OCI-LY7 (cell line): ENCODE data around the gene CACNA1I. TPM values are rescaled to one million over a fixed set of nuclear protein-coding genes. Genes with fewer than 3 reads are reported as not detected.
A peak's percentile ranks its signal among the peaks of the same experiment; 100 is the strongest.

Experiments
- BruUV-seq: library from RNA; stranded (reverse); fragments of 400-500 nt; replicated peaks from 2 replicates; lab custom pipeline; 2021; lab: Mats Ljungman, UMichigan
- CTCF ChIA-PET: fragments of 300-600 bp; sonication (Branson Sonifier 250); formaldehyde crosslinking; loops from one replicate; lab custom pipeline; 2022; ENCODE audit warnings: antibody characterized with exemption; ENCODE audit not compliant: unreplicated experiment; lab: Charles Lee
- POLR2A ChIA-PET: fragments of 300-600 bp; sonication (Branson Sonifier 250); formaldehyde crosslinking; loops from one replicate; lab custom pipeline; 2022; ENCODE audit warnings: antibody characterized with exemption; lab: Charles Lee
- DNase-seq: peaks from one replicate; pipeline ENCODE4 v3.0.0-alpha.2; 2015; ENCODE audit warnings: low spot score
- H2AFZ ChIP-seq: fragments of 200-600 bp; sonication (generic), shearing (Covaris generic); 2 replicates; pipeline ENCODE4 v1.6.1; 2014; ENCODE audit warnings: mild to moderate bottlenecking, antibody characterized with exemption, low read length, moderate library complexity
- H3K27ac ChIP-seq: fragments of 200-600 bp; sonication (generic); 2 replicates; pipeline ENCODE4 v1.5.1; 2014; ENCODE audit warnings: mixed run types, low read depth, mild to moderate bottlenecking, moderate library complexity, low read length, inconsistent platforms; ENCODE audit not compliant: poor library complexity, severe bottlenecking
- H3K36me3 ChIP-seq: fragments of 200-600 bp; sonication (generic); 2 replicates; pipeline ENCODE4 v1.6.1; 2014; ENCODE audit warnings: mild to moderate bottlenecking, antibody characterized with exemption, low read length, moderate library complexity, mixed read lengths; ENCODE audit not compliant: insufficient read depth
- H3K4me1 ChIP-seq: fragments of 200-600 bp; sonication (generic); 2 replicates; pipeline ENCODE4 v1.5.1; 2014; ENCODE audit warnings: mild to moderate bottlenecking, low read length; ENCODE audit not compliant: insufficient read depth, poor library complexity, severe bottlenecking
- H3K4me2 ChIP-seq: fragments of 200-600 bp; sonication (generic); 2 replicates; pipeline ENCODE4 v1.6.1; 2014; ENCODE audit warnings: mild to moderate bottlenecking, low read length
- H3K4me3 ChIP-seq: fragments of 200-600 bp; sonication (generic); 2 replicates; pipeline ENCODE4 v1.5.1; 2014; ENCODE audit warnings: mild to moderate bottlenecking, low read depth, low read length; ENCODE audit not compliant: poor library complexity, severe bottlenecking
- H3K79me2 ChIP-seq: fragments of 200-600 bp; sonication (generic); 2 replicates; pipeline ENCODE4 v1.6.1; 2016; ENCODE audit warnings: low read depth, mild to moderate bottlenecking, low read length, moderate library complexity, mixed read lengths; ENCODE audit not compliant: insufficient read depth
- H3K9me2 ChIP-seq: fragments of 200-600 bp; sonication (generic); 2 replicates; pipeline ENCODE4 v1.6.1; 2016; ENCODE audit warnings: mild to moderate bottlenecking, low read length, mixed read lengths; ENCODE audit not compliant: insufficient read depth
- H3K9me3 ChIP-seq: fragments of 200-600 bp; sonication (generic); 2 replicates; pipeline ENCODE4 v1.6.1; 2014; ENCODE audit warnings: mild to moderate bottlenecking, mixed run types, low read length, mixed read lengths
- H4K20me1 ChIP-seq: fragments of 200-600 bp; sonication (generic); 2 replicates; pipeline ENCODE4 v1.6.1; 2014; ENCODE audit warnings: mild to moderate bottlenecking, antibody characterized with exemption, low read length, moderate library complexity, mixed read lengths; ENCODE audit not compliant: insufficient read depth
- EZH2phosphoT487 ChIP-seq: fragments of 200-600 bp; sonication (generic); IDR thresholded peaks from 2 replicates; pipeline ENCODE4 v1.6.1; 2018; ENCODE audit warnings: low read depth, borderline replicate concordance, mild to moderate bottlenecking, mixed run types, antibody characterized with exemption, low read length, moderate library complexity, mixed read lengths
- intact Hi-C: fragments of 100-400 bp; cut with micrococcal nuclease; formaldehyde crosslinking; loops from one replicate; pipeline ENCODE4 v1.10.0; 2022; ENCODE audit not compliant: unreplicated experiment
- total RNA-seq, 2 experiments: library from RNA; depleted of rRNA in 1 of 2; stranded (reverse); fragments of >200 nt in 1 of 2; shearing (Covaris generic) in 1 of 2; gene quantifications; 2 replicates each; pipeline ENCODE4 v1.2.3, GENCODE V29; 2014 to 2022
- TF ChIP-seq, protein P1 (sequence below): fragments of 200-600 bp; sonication (generic); conservative IDR thresholded peaks from 2 replicates; pipeline ENCODE4 v1.5.1; 2014; ENCODE audit warnings: mild to moderate bottlenecking, antibody characterized with exemption, low read length, moderate library complexity, mixed read lengths

CACNA1I gene
- total RNA-seq, 2 experiments from 2014 or later = 0.03 TPM; not detected in 1

DNA sequence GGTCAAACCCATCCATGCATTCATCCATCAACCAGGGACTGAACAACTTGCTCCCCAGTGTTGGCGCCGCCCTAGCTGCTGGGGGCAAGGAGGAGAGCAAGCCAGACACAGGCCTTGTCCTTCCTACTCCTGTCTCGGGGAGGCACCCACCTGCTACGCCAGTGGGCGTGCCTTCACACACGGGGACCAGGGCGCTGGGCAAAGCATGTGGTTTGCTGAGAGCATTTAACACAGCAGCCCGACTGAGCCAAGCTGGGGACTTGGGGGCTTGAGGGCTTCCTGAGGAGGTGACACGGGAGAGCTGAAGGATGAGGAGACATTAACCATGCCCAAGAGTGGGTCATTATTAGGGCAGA lies 30.6 kb downstream of the CACNA1I start:
- Histone ChIP-seq H3K79me2 (no peaks in the 10 kb centered on the region), H3K9me3 (no peaks in the 10 kb centered on the region), H3K9me2 (no peaks in the 10 kb centered on the region), H4K20me1 (no peaks in the 10 kb centered on the region), H3K4me2 (peak overlapping the region; percentile 50), H3K36me3 (no peaks in the 10 kb centered on the region), H2AFZ (peak overlapping the region; percentile 81; the same call in 1 of the 2 replicates), H3K4me3 (no peak overlapping the region), H3K4me1 (peaks cover 34% of the 10 kb centered on the region), H3K27ac (peak overlapping the region; percentile 19)
- ChIA-PET POLR2A (no interaction called here), CTCF (no interaction called here)
- TF ChIP-seq, protein P1, sequence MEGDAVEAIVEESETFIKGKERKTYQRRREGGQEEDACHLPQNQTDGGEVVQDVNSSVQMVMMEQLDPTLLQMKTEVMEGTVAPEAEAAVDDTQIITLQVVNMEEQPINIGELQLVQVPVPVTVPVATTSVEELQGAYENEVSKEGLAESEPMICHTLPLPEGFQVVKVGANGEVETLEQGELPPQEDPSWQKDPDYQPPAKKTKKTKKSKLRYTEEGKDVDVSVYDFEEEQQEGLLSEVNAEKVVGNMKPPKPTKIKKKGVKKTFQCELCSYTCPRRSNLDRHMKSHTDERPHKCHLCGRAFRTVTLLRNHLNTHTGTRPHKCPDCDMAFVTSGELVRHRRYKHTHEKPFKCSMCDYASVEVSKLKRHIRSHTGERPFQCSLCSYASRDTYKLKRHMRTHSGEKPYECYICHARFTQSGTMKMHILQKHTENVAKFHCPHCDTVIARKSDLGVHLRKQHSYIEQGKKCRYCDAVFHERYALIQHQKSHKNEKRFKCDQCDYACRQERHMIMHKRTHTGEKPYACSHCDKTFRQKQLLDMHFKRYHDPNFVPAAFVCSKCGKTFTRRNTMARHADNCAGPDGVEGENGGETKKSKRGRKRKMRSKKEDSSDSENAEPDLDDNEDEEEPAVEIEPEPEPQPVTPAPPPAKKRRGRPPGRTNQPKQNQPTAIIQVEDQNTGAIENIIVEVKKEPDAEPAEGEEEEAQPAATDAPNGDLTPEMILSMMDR = peak; percentile 49; the same call in 1 of the 2 replicates
- no peak for TF ChIP-seq EZH2phosphoT487
- intact Hi-C loops = no loop called here
- peak; percentile 58 for DNase-seq
- BruUV-seq = no TSS peak

DNA sequence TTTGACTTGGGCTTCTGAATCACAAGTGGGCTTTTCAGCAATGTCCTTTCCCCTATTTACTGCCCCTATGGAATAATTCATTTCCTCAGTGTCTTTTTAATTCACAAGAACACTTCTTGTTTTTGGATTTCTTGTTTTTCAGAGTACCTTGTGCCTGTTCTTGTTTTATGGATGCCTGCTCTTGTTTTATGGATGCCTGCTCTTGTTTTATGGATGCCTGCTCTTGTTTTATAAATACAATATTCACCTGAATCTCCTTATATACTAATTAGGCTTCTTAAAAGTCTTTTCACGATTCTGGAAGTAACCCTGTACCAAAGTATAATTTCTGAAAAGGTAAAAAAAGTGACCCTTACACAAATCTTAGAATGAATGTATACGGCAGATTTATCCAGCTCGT lies 32.8 kb downstream of the CACNA1I start:
- H3K4me3 ChIP-seq = no peak overlapping the region
- no peak overlapping the region for H3K4me2 ChIP-seq
- no peak overlapping the region for H2AFZ ChIP-seq
- H3K36me3 ChIP-seq = no peaks in the 10 kb centered on the region
- intact Hi-C loops = no loop called here
- H3K9me3 ChIP-seq = no peaks in the 10 kb centered on the region
- no peaks in the 10 kb centered on the region for H4K20me1 ChIP-seq
- no TSS peak for BruUV-seq
- no peaks in the 10 kb centered on the region for H3K9me2 ChIP-seq
- H3K79me2 ChIP-seq = no peaks in the 10 kb centered on the region
- TF ChIP-seq EZH2phosphoT487 = no peak
- TF ChIP-seq, protein P1 = no peak
- POLR2A ChIA-PET = no interaction called here
- CTCF ChIA-PET = no interaction called here
- peaks cover 25% of the 10 kb centered on the region for H3K4me1 ChIP-seq
- DNase-seq = no peak
- H3K27ac ChIP-seq = no peak overlapping the region

DNA sequence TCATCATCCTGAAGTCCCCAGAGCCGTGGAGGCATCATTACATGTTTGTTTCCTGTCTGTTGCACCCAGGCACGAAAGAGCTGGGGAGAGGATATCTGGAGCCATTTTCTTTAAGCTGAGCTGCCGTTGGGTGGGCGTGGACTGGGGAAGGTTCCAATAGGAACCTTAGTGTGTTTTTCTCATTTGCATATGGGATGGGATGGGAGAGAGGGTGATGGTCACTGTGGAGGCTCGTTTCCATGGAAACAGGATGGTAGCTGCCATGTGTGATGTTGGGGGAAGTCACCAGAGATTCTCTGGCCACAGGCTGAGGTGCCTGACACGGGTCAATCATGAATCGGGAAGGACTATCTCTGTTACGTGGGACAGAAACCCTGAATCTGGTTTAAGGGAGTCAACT lies 39.7 kb downstream of the CACNA1I start:
- H3K36me3 ChIP-seq = no peaks in the 10 kb centered on the region
- no peaks in the 10 kb centered on the region for H3K9me2 ChIP-seq
- H3K4me3 ChIP-seq = no peak overlapping the region
- TF ChIP-seq, protein P1 = no peak
- no peak for TF ChIP-seq EZH2phosphoT487
- intact Hi-C loops = no loop called here
- no peak overlapping the region for H3K4me2 ChIP-seq
- no peaks in the 10 kb centered on the region for H3K79me2 ChIP-seq
- POLR2A ChIA-PET = no interaction called here
- no peak for DNase-seq
- CTCF ChIA-PET = no interaction called here
- H3K4me1 ChIP-seq = peaks cover 6% of the 10 kb centered on the region
- H3K27ac ChIP-seq = no peak overlapping the region
- no TSS peak for BruUV-seq
- H3K9me3 ChIP-seq = no peaks in the 10 kb centered on the region
- H4K20me1 ChIP-seq = no peaks in the 10 kb centered on the region
- H2AFZ ChIP-seq = no peak overlapping the region
